ENCODE data around the gene TAOK1.
A peak's percentile ranks its signal among the peaks of the same experiment; 100 is the strongest.
"Not testable (repeated sequence)": the region's sequence is repeated elsewhere in the genome, so short reads cannot be mapped to it uniquely, and the experiment has no call there.

TAOK1 gene

DNA sequence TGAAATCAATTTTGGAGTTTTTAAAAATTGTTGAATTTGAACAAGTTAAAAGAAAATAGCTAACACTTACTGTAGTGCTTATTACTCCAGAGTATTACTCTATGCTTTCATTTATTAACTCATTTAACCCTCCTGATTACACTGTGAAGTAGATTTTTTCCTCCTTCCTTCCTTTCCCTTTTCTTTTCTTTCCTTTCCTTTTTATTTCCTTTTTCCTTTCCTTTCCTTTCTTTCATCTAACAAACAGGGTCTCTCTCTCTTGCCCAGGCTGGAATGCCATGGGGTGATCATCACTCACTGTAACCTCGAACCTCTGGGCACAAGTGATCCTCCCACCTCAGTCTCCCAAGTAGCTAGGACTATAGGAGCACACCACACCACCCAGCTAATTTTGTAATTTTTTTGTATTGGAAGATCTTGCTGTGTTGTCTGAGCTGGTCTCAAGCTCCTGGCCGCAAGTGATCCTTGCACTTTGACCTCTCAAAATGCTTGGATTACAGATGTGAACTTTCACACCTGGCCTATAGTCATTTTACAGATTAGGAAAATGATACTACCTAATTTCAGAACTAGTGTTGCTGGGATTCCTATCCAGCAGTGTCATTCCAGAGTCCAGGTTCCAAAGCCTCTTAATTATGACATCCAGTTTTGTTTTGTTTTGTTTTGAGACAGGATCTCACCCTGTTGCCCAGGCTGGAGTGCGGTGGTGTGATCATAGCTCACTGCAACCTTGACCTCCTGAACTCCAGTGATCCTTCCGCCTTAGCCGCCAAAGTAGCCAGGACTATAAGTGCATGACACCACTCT, 59.9 kb downstream of the TAOK1 start:
- no peak for DNase-seq

DNA sequence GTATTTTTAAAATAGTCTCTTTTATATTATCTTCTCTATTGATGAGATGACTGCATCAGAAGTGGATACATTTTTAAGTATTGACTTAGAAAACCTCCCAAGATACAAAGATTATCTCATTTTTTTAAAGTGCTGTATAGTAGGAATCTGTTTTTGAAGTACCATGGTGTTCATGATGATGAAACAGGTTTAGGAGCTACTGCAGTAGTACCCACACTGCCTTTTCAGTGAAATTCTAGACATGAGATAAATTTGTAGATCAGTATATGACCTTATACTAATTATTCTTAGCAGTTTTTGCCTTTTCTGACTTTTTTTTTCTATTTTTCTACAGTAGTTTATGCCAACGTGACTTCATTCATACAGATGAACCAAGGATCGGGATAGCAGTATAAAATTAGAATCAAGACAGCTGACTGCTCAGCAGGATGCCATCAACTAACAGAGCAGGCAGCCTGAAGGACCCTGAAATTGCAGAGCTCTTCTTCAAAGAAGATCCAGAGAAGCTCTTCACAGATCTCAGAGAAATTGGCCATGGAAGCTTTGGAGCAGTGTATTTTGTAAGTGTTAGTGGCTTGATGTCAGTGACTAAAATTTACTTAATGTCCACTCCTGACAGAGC, 61.1 kb downstream of the TAOK1 start:
- no peak for DNase-seq

DNA sequence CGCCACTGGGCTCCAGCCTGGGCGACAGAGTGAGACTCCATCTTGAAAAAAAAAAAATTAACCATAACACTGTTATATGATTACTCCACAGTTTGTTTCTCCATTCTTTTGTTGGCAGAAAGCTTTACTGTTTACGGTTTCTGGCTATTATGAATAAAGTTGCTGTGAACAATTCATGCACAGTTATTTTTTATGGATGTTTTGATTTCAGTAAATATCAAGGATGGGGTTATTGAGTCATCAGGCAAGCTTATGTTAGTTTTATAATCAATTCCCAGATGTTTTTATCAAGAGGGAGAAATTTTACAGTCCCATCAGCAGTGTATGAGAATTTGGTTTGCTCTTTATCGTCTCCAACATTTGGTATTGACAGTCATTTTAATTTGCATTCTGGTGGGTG, 67.9 kb downstream of the TAOK1 start:
- no peak for DNase-seq

DNA sequence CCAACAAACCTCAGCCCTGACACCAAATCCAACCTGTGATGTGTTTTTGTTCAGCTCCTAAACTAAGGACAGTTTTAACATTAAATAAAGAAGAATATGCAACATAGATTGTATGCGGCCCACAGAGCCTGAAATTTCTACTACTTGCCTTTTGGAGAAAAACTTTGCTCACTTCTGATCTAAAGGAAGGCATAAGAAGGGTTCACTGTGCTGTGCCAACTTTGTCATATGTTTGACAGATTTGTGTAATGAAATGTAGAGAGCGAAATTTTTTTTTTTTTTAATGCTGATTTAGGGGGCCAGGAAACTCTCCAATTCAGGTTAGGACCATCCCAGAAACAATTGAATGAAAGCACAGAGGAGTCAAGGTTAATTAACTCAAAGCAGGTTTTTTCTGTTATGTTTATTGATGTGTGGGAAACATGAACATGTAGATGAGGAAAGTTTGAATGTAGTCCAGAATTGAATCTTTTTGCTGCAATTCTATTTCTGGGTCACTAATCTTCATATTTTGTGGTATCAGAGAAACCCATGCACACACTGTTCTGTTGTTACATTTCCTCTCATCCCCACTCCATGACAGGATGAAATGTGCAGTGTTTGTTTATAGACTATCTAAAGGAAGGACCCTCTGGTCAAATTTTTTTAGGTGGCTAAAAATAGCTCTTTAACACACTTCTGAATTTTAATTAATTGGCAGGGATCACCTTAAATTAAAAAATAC, 71.5 kb downstream of the TAOK1 start:
- no peak for DNase-seq

DNA sequence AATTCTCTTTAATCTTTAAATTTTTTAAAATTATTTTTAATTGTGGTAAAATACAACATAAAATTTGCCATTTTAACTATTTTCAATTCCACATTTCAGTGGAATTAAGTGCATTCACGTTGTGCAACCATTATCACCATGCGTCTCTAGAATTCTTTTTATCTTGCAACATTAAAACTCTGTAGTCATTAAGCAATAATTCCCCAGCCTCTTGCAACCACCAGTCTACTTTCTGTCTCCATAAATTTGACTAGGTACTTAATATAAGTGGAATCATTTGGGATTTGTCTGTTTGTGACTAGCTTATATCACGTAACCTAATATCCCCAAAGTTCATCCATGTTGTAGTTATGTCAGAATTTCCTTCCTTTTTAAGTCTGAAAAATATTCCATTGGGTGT, 79.1 kb downstream of the TAOK1 start:
- no peak for DNase-seq

DNA sequence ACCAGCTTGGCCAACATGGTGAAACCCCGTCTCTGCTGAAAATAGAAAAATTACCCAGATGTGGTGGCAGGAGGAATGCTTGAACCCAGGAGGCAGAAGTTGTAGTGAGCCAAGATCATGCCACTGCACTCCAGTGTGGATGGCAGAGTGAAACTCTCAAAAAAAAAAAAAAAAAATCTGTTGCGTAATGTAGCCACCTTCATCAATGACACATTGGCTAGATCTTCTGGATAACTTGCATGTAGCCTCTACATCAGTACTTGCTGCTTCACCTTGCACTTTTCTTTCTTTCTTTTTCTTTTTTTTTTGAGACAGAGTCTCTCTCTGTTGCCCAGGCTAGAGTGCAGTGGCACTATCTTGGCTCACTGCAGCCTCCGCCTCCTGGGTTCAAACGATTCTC, 83.3 kb downstream of the TAOK1 start:
- DNase-seq = not testable (repeated sequence)

DNA sequence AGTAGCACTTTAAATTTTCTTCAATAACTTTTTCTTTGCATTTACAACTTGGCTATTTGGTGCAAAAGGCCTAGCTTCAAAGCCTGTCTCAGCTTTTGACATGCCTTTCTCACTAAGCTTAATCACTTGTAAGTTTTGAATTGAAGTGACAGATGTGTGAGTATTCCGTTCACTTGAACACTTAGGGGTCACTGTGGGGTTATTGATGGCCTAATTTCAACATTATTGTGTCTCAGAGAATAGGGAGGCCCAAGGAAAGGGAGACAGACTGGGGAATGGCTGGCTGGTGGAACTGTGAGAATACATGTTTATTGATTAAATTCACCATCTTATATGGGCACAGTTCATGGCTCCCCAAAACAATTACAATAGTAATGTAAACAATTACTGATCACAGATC, 84.1 kb downstream of the TAOK1 start:
- DNase-seq = no peak

DNA sequence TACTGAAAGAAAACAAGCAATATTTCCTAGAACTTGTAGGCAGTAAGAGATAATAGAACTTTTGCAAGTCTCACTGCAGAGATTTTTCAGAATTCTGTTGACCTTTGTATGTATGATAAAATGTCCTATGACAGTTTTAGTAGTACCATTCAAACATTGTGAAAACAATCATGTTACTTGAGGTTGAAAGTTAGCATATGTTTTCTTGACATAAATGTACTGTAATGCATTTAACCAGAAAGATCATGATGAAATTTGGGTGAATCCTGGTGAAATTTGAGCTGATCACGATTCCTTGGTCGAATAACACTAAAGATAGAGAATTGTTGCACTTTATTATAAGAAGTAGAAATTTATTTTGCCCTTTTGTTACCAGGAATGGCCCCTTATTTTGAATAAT, 85.7 kb downstream of the TAOK1 start:
- no peak for DNase-seq

DNA sequence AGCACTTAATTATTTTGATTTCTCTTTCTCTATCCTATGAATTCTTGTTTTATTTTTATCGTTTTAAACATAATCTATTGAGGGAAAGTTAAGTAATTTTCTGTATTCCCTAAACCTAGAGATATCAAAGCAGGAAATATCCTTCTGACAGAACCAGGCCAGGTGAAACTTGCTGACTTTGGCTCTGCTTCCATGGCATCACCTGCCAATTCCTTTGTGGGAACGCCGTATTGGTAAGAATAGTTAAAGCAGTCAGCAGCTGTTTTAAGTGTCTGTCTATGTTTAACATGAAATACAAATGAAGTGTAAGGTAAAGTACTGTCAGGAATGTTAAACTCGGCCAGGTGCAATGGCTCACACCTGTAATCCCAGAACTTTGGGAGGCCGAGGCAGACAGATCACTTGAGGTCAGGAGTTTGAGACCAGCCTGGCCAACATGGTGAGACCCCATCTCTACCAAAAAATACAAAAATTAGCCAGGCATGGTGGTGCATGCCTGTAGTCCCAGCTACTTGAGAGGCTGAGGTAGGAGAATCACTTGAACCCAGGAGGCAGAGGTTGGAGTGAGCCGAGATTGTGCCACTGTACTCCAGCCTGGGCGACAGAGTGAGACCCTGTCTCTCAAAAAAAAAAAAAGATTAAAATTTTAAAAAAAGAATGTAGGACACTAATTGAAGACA, 90.2 kb downstream of the TAOK1 start:
- not testable (repeated sequence) for DNase-seq

DNA sequence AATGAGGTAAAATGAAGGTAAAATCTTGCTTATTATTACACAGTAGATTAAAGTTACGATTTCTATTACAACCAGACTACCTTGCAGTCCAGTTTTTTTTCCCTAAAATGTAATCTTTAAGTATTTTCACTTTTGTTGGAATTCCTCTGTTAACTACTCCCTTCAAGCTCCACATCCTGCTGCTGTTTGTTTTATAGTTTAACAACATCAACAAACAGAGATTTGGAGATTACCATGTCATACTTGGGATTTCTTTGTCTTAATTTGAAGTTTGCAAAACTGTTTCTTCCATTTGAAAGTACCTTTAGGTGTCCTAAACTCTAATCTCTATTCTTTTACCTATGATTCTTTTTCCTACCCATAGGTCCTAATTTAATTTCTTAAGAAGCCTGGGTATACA, 93.3 kb downstream of the TAOK1 start:
- no peak for DNase-seq

DNA sequence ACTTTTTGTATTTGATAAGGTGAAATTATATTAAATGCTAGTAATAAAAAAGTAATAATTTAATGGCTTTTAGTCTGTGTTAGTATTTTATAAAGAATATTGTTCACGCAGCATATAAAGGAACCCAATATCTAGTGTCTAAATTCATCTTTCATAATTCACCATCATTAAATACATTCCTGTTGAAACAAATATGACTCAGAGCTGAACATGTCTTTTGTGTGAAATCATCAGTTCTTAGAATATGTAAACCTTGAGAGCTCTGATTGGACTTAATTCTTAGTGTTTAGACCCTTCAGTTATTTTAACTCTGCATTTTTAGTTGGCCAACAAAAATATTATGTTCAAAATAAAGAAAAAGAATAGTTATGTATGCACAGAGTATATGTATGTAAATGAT, 104.8 kb downstream of the TAOK1 start:
- no peak for DNase-seq

DNA sequence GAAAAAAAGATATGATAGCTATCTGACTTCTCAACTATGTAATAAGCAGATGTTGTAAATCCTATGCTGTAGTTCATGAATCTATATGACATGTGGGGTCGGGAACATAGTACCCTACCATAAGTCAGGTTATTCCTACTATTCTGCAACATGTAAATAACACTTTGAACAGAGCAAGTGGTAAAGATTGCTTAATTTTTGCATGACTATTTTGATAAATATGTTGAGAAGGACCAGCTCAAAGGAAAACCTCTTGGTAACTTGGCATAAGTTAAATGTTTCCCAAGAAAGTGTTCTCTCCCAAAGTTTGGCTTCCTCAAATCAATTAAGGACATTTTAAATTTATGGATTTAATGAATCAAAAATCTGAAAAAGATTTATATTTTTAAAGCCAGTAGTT, 114.5 kb downstream of the TAOK1 start:
- no peak for DNase-seq

DNA sequence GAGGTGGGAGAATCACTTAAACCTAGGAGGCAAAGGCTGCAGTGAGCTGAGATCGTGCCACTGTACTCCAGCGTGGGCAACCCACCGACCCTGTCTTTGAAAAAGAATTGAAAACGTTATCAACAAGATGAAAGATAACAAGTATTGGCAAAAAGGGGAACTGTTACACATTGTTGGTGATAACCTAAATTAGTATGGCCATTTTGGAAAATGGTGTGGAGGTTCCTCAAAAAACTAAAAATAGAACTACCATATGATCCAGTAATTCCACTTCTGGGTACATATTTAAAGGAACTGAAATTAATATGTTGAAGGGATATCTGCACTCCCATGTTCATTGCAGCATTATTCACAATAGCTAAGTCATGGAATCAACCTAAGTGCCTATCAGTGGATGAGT, 115.7 kb downstream of the TAOK1 start:
- DNase-seq = no peak

DNA sequence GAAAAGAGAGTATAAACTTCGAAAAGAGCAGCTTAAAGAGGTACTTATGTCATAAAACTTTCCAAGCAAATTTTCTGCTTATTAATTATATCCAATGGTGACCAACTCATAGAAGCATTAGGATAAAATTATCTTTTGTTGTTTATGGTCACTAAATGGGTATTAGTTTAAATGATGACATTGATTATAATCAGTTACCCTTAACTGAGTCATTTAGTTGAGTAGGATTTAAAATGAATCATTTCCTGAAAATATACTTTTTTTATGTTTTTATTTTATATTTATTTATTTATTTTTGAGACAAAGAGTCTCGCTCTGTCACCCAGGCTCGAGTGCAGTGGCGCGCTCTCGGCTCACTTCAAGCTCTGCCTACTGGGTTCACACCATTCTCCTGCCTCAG, 120.8 kb downstream of the TAOK1 start:
- no peak for DNase-seq

DNA sequence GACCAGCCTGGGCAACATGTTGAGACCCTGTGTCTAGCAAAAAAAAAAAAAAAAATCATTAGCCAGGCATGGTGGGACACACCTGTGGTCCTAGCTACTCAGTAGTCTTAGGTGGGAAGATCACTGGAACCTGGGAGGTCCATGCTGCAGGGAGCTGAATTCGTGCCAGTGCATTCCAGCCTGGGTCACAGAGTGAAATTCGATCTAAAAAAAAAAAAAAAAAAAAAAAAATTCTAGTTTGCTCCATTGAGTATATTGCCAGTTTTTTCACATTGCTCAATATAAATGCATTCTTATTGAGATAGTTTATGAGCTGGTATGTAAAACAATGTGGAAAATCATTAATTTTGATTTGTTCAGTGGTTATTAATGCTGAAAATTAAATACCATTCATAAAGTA, 124.6 kb downstream of the TAOK1 start:
- DNase-seq = no peak

DNA sequence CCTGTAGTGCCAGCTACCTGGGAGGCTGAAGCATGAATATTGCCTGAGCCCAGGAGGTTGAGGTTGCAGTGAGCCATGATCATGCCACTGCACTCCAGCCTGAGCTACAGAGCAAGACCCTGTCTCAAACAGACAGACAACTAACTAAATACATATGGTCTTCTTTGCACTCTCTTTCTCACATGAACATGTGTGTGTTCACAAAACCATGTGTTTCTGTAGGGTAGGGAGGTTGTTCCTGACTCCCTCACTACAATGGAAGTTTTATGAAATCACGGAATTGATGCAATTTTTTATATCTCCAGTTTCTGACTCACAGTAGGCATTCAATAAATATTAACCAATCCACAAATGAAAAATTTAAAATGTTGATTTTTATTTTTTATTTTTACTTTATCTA, 128.2 kb downstream of the TAOK1 start:
- no peak for DNase-seq

DNA sequence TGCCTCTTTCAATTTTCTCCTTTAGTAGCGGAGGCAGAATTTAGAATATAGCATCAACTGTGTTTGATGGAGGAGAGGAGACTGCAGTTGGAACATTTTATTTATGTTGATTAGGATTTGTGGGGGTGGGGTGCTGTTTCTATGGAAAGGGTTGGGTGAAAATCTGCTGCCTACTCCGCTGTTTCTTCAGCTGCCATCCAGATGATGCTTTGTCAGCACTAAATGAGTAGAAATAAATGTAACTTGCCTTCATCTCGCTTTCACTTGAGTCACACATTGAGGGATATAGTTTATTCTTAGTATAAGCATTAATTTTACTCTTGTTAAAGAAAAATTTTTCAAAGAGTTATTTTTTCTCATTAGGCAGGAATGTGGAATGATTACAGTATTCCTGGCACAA, 134.5 kb downstream of the TAOK1 start:
- DNase-seq = no peak

DNA sequence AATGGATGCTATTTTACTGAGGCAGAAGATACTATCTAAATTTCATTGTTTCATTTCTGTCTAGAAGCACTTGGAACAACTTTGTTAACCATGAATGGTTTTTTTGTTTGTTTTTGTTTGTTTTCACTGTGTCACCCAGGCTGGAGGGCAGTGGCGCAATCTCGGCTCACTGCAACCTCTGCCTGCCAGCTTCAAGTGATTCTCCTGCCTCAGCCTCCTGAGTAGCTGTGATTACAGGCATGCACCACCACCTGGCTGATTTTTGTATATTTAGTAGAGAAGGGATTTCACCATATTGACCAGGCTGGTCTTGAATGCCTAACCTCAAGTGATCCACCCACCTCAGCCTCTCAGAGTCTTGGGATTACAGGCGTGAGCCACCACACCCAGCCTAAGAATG, 136.2 kb downstream of the TAOK1 start:
- DNase-seq = no peak

DNA sequence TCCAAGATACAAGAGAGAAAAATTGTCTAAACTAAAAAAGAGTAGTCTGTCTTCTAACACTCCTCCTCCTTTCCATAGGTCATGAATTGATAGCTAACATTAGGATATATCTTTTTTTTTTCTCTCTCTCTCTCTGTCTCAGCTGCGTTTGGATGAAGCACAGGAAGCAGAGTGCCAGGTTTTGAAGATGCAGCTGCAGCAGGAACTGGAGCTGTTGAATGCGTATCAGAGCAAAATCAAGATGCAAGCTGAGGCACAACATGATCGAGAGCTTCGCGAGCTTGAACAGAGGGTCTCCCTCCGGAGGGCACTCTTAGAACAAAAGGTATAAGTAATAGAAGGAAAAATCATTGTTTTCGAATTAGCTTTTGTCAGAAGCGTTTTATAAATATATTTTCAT, 143.8 kb downstream of the TAOK1 start:
- no peak for DNase-seq

DNA sequence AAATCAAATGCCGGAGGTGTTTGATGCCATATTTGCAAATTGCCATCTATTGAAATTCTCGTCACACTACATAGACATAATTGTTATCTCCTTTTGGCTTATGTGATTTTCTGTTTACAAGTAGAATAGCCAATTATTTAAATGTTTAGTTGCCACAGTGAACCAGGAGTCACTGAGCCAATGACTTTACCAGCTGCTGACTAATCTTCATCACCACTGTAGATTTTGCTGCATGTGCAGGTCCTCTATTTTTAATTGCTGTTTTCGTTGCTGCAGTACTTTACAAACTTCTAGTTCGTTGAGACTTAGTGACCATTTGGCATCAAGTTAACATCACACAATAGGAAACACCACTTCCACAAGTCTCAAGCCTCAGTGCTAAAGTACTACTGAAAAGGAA, 153.9 kb downstream of the TAOK1 start:
- no peak for DNase-seq

DNA sequence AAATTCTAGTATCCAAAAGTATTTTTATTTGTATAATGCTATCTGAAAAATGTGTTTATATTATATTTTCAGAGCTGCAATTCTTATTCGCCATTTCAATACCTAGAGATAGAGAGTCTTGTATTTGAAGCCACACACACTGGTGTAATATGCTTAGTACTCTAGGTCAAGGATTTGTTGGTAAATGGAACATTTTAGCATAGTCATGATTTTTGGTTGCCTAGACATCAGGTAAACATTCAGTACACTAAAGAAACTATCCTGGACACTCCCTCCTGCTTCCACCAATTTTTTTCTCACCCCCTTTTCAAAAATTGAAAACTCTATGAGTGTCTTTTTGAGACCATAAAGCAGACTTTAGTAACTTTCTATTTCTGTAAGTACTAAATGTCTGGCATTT, 155.9 kb downstream of the TAOK1 start:
- no peak for DNase-seq

DNA sequence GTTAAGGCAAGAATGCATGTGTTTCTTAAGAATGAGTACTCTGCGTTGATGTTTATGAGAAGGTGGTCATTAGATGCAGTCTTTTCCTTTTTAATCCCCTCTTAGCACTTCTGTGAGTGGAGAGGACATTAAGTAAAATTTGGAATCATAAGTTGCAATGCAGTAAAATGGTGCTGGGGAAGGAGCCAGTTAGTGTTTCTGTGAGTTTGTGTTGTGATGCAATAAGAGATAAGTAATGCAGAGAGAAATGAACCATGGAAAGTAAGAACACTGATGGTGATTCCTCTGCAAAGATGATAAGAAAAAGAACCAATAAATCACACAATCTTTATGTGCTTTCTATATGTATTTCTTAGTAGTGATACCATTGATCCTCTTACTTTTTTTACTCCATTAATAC, 156.7 kb downstream of the TAOK1 start:
- DNase-seq = no peak

DNA sequence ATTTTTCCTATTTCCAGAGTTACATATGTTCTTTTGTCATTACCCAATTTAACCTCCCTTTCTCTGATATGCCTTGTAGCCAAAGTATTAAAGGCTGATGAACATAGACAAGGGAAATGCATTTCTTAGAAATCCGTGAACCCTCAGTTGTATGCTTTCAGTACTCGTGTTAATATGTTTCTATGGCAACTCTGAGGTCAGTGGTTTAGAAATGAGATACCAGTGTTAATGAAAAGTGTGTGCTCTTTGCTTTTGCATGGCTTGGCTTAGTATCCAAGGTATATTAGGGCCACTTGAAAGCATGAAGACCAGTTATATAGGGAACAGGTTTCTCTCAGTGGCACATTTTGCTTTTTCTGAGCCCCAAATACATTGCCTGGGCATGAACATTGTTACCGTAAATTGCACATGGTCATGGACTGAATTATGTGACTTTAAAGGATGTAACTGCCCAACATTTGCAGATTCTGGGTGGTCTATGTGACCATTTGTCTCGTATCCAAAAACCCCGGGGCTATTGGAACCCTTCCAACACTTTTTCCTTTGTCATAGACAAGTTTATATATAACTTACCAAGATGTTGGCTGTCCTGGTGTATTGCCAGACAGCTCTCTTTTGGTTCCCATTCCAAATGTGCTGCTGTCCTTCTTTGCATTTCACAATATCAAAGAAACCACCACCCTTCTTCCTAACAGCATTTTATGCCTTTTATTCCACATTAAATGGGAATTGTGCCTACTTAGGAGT, 159.2 kb downstream of the TAOK1 start:
- peak; percentile 79 for DNase-seq
